Fibroblast of mammary gland (primary cell): Measurements from ENCODE around the gene SRPK1.

Experiments
- DNase-seq: peaks from one replicate; pipeline ENCODE4 v3.0.0-alpha.2; 2010; ENCODE audit warnings: low read depth
- H3K4me3 ChIP-seq: 2 replicates; pipeline ENCODE4 v1.5.1; 2011; ENCODE audit warnings: low read depth, mild to moderate bottlenecking, low read length, moderate library complexity; ENCODE audit not compliant: control insufficient read depth
- TF ChIP-seq, protein P1 (sequence below): conservative IDR thresholded peaks from 2 replicates; pipeline ENCODE4 v1.5.1; 2011; ENCODE audit warnings: low read depth, low read length, inconsistent platforms; ENCODE audit not compliant: control insufficient read depth, insufficient read depth

The SRPK1 gene

DNA sequence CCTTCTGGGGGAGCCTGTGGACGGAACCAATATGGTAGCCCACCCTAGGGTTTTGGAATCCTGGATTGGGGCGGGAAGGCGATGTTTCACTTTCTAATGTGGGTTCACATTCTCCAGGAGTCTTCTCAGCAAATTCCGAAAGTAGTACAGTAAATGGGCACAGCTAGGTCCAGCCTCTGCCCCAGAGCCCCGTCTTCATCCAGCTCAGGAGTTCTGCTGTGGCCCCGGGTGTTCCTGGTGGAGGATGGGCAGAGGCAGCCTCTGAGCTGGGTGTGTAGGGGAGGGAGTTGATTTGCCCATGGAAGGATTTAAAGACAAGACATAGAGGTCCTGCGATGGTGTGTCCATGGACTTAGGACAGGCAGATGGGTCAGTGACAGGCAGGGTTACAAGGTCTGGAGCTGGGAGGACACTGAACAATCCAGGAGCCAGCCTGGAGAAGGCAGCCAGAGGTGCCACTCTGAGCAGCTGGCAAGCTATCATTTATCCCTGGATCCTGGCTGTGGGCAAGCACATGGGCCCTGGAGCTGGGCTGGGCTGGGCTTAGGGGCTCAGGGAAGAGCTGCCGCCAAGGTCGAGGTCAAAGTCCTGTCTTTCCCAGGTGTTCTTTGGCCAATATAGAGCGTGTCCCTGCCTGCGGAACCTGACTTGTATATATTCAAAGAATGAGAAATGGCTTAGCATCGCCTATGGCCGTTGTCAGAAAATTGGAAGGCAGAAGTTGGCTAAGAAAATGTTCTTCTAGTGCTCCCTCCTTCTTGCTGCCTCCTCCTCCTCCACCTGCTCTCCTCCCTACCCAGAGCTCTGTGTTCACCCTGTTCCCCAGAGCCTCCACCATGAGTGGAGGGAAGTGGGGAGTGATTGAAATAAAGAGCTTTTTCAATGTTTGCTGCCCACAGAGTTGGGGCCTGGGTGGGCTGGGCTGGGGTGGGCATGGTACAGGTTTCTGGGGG, 133.4 kb downstream of the SRPK1 start:
- DNase-seq, result no peak
- TF ChIP-seq, protein P1, sequence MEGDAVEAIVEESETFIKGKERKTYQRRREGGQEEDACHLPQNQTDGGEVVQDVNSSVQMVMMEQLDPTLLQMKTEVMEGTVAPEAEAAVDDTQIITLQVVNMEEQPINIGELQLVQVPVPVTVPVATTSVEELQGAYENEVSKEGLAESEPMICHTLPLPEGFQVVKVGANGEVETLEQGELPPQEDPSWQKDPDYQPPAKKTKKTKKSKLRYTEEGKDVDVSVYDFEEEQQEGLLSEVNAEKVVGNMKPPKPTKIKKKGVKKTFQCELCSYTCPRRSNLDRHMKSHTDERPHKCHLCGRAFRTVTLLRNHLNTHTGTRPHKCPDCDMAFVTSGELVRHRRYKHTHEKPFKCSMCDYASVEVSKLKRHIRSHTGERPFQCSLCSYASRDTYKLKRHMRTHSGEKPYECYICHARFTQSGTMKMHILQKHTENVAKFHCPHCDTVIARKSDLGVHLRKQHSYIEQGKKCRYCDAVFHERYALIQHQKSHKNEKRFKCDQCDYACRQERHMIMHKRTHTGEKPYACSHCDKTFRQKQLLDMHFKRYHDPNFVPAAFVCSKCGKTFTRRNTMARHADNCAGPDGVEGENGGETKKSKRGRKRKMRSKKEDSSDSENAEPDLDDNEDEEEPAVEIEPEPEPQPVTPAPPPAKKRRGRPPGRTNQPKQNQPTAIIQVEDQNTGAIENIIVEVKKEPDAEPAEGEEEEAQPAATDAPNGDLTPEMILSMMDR, result no peak
- H3K4me3 ChIP-seq, result no peak overlapping the region

DNA sequence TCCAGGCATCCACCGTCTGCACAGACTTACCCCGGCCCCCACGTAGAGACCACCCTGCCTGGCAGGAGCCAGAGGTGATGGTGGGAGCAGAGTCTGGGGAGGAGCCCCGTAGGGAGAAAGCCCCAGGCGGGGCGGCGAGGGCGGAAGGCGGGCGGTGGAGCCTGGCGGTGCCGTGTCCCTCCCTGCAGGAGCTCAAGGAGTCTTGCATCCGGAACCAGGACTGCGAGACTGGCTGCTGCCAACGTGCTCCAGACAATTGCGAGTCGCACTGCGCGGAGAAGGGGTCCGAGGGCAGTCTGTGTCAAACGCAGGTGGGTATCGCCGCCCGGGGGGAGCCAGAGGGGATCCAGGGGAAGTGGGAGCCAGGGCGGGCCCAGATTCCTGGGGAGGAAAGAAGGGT, 134.1 kb downstream of the SRPK1 start:
- H3K4me3 ChIP-seq, result no peak overlapping the region
- DNase-seq, result no peak
- TF ChIP-seq, protein P1, result no peak

DNA sequence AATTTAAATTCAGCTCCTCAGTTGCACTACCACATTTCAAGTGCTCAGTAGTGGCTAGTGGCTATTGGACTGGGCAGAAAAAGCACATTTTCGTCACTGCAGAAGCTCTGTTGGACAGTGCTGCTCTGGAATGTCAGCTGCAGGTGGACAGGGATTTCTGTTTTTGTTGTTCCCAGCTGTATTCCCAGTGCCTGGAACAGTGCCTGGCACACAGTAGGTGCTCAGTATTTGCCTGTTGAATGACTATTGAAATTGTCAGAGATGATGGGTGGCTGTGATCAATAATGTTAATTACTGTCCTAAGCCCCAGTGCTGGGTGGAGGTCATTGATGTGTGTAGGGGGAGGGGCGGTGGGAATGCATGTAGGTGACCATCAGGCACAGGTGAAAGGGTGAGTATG, 134.6 kb downstream of the SRPK1 start:
- DNase-seq, result no peak
- TF ChIP-seq, protein P1, result no peak
- no peak overlapping the region for H3K4me3 ChIP-seq

DNA sequence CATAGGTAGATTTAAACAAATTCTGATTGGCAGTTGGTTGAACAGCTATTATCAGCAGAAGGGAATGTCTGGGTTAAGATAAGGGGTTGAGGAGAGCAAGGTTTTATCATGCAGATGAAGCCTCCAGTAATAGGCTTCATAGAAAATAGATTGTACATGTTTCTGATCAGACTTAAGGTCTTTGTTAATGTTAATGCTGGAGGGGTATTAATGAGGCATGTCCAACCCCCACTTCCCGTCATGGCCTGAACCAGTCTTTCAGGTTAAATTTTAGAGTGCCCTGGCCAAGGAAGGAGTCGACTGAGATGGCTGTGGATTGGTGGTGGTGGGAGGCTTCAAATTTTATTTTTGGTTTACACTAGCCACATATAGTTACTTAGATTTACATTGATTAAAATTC, 136.7 kb downstream of the SRPK1 start:
- no peak for DNase-seq
- TF ChIP-seq, protein P1, result no peak
- no peak overlapping the region for H3K4me3 ChIP-seq
